Measurements from ENCODE around the gene PIGN.

DNA sequence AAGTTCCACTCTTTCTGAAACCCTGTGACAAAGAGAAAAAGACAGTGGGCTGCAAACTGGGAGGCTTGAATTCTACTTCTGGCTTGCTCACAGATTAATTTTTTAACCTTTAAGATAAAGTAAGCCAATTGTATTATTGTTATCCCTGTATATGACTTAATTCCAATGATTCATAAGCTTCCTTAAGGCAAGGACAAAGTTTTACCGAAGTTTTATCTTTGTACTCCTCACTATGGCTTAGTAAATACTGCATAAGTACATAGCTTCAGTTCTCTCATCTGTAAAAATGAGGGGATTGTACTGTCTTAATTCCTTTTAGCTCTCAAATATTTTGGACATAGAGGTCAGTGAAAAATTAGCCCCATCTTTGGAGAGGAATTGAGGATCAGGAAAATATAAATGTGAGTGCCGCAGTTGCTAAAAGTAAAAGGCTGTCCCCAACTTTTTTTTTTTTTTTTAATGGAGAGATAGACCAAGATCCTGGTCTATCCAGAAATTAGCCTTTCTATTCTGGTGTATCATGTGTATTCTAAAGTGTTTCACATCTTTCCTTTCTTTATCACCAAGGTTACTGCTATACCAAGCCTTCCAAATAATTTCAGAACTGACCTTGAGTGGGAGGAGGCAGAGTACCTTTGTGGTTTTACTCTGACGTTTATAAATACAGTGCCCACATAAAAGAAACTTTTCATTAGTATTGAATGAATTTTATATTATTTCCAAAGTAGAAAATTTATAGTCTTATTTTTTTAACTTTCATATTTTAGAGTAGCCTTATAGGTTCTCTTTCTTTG, 13.5 kb upstream of the PIGN start:
- TF ChIP-seq POLR2A (IDR thresholded peaks at IDR 0.05; ENCODE audit: low read depth, low read length) (no peak), SPI1 (IDR thresholded peaks at IDR 0.05; ENCODE audit: low read depth, low read length) (no peak), POLR2AphosphoS5 (IDR thresholded peaks at IDR 0.05; ENCODE audit: low read depth, low read length) (no peak), POU2F2 (IDR thresholded peaks at IDR 0.05; ENCODE audit: low read depth, low read length) (no peak)
